Measurements from ENCODE around the gene COBL. TPM values are rescaled to one million over a fixed set of nuclear protein-coding genes. Genes with fewer than 3 reads are reported as not detected.

The COBL gene
- polyA plus RNA-seq, 1 donor, result 117 TPM

DNA sequence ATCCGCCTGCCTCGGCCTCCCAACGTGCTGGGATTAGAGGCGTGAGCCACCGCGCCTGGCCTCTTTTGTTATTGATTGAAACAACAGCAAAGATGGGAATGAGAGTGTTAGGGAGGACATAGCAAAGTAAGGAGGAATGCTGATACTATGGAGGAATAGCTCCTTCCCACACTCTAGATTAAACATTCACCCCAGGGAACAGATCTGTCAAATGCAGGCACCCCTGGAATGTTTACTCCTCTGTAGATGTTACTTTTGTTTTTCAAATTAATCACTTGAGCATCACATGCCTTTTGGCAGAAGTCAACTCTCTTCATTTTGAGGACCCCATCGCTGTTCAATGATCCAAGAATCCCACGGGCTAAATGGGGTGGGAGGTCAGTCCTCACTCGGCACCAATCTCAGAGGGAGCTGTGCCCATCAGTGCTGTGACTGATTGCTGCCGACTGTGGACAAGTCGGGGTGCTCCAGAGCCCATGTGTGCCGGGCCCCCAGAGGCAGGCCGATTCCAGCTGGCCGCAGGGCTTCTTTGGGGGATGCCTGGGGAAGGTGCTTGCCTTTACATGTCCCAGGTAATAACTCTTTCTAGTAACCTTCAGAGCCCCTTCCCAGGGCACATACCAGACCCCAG lies 10.2 kb upstream of the COBL start:
- no peak for DNase-seq (ENCODE audit: low read depth)

DNA sequence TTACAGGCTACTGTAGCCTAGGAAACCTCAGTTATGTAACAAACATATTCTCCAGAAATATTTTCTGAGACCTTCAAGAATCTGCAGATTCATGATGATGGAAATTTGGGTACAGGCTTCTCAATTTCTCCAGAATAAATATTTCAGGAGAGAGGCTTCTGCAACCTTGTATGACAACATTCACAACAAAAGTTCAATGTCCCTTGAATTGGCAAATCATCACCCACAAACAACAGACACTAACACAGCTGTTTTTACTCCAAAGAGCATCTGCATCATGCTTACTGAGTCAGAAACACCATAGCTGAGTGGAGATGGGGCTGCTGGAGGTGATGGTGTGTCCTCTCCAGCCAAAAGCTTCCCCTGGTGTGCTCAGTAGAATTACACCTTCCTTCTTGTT lies 9.3 kb upstream of the COBL start:
- no peak for DNase-seq (ENCODE audit: low read depth)

DNA sequence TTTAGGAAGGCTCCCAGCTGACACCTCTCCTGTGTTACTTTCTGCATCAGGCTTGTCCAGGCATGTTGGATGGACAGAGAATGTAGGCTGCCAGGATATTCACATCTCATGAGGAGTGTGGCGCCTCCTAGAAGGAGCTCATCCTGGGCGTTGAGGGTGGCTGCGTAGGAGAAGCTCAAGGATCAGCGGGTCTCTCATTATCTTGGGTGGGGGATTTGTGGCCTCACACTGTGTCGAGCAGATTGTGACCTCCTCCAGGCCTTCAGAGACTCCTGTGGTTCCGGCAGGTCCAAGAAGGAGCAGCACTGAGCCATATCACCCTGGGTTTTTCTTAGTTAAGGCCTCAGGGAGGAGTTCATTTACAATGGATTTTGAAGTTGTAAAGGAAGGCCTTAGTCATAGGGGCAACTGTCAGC lies 8.7 kb upstream of the COBL start:
- no peak for DNase-seq (ENCODE audit: low read depth)

DNA sequence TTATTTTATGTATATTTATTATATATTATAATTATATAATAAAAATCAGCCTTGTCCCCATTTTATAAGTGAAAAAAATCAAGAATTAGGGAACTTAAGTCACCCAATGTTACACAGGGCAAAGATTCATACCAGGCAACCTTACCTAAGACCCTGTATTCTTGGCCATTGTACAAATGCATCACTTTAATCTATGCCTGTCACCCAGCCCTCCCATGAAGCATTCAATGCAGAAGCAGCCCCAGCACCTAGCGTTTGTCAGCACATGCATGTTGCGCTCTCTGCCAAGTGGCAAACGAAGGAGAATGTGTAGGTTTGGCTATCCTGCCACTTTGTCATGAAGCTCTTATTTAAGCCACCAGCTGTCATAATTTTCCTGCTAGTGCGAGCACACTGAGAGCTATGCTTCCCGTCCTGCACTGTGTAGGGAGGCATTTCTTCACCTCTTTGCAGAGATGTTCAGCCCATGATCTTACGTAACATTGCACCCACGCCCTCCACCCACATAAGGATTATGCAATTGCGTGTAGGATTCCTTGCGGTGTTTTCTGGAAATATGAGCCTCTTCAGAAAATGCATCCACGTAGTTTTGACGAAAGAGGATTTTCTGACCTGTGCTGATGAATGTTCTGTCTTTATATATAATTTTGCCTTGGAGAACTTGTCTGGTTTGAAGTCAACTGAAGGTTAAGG lies 7.7 kb upstream of the COBL start:
- DNase-seq (ENCODE audit: low read depth), result no peak

DNA sequence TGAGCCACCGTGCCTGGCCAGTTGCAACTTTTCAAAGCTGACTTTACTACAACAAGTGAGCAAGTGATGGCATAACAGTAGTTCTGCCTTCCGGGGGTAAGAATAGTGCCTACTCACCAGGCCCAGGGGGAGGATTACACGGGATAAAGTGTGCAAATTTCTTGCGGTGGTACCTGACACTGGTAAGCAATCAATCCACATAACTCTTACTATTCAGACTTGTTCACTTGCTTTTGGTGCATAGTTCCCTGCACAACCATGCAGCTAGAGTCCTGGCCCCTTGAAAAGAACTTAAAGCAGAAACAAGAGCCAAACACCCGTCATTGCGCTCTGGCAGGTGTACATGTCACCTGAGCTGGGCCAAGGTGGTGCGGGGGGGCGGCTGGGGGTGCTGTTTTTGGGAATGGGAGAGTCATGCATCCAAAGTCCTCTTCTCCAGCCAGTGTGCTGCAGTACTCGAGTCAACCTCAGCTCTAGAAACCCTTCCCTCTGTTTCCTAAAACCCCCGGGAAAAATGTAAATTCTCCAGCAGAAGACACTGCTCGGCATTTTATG lies 5.4 kb upstream of the COBL start:
- no peak for DNase-seq (ENCODE audit: low read depth)

DNA sequence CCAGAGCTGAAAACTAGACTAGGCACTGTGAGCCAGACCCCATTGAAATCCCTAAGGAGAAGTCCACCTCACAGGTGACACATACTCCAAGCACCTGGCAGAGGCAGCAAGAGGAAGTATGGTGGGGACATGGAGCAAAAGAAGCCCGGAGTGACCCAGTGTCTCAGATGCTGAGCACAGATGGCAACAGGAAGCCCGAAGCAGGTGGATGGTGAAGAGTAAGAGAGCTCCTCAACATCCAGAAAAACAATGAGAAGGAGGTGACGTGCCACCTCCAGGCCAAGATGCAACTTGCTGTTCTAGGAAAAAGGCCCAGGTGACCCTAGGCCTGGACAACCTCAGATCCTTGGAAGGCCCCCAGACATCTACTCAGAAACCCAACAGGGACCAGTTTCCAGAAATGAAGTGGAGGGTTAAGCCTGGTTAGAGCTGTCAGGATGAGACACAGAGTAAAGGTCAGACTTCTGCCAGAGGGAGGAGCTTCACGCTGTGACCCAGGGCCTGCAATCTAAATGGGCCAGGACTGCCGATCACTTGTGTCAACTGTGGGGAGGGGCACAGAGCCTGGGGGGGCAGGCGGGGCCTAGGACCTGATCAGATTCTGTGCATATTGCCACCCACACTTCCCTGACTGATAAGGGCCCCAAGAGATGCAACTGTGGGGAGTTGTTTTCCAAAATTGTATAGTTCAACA lies 2.4 kb upstream of the COBL start:
- no peak for DNase-seq (ENCODE audit: low read depth)

- DNase-seq (ENCODE audit: low read depth), result no peak
Observed at GRCh38 chr7:51318001-51318400, 1.4 kb upstream of the COBL start.

DNA sequence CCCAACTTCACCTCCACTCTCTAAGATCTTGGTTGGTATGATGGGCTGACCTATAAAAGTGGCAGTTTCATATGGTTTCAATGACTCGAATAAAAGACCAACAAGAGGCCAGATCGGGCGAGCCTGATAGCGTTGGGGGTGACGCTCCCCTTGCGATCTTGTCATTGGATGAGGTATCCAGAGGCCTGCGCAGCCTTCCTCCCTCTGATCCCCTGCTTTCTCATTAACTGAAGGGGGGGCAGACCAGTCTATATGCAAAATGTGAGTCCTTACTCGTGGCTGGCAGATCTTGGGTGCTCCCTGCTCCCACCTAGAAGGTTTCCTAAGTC lies 937 bp upstream of the COBL start:
- DNase-seq (ENCODE audit: low read depth), result no peak

- no peak for DNase-seq (ENCODE audit: low read depth)
Observed at GRCh38 chr7:51316262-51316665, 345 bp downstream of the COBL start.

GRCh38 chr7:51315393-51316261 lies 982 bp downstream of the COBL start:
- no peak for DNase-seq (ENCODE audit: low read depth)

DNA sequence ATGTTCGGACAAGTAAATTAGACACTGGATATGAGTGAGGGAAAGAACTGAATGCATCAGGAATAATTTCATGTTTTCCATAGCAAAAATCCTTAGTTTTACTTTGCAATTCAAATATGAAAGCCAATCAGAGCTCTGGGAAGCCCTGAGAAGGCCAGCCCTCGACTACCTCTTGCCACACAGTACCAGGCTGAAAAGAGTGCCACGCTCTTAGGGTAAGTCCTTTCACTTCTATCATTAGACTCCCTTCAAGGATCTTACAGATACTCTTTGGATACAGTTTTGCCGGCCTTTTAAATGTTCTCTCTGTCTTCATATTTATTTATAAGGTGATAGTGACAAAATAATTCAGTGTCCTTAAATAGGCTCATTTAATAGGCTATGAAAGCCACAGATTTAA lies 1.9 kb downstream of the COBL start:
- DNase-seq (ENCODE audit: low read depth), result no peak

DNA sequence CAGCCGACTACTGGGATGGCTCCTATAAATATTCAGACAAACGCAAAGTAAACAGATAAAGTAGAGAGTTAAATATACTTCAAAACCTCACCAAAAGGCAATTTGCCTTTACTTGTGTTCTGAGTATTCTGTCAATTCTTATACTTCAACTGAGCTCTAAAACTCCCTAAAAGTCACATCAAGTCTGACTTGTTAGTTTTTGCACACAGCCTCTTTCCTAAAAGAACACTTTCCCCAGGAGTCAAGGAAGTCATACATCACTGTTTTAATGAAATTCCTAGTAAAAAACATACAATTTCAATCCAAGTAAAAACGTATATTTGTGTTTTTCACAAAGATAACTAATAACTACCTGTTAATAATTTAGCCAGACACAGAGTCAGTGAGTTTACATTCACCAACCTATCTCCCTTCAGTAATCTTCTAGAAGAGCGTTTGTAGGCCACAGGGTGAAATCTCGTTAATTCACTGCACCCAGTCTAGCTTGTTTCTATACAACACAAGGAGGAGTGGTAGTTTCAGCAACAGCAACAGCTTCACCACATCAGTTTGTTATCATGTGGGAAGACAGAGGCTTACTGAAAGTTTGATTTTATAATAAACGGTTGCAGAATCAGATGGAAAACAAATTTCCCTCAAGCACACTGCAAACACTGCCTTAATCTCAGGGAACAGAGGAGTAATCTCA lies 2.7 kb downstream of the COBL start:
- DNase-seq (ENCODE audit: low read depth), result no peak

DNA sequence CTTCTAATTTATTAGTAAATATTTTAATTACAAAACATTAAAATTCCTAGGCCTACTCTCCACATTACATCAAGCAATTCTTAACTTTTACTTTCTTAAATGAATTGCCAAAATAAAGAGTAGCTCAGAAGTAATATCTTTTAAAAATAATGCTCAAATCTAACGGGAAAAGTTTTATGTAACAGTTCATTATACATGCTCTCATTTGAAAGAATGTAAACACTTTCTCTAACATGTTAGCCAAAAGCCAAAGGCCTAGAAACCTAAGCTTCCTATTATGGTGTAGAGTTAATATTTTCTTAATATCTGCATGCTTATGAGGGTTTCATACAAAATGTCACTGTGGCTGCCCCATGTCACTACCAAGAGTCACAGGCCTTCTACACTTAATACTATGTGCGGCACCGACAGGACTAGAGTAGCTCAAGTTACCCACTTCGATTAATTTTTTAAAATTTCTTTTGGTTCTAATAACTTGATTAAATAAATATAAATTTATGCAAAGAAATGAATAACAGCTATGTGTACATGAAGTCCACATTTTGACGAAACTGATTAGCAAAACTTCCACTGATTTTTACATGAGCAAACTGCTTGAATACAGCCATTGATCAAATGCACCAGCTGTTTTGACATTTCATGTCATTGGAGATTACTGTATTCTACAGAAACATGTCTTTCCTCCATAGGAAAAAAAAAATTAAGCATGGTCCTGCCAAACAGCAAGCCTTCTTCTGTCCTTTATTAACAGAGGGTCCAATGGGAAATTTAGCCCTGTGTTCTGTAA lies 3.5 kb downstream of the COBL start:
- DNase-seq (ENCODE audit: low read depth), result no peak

DNA sequence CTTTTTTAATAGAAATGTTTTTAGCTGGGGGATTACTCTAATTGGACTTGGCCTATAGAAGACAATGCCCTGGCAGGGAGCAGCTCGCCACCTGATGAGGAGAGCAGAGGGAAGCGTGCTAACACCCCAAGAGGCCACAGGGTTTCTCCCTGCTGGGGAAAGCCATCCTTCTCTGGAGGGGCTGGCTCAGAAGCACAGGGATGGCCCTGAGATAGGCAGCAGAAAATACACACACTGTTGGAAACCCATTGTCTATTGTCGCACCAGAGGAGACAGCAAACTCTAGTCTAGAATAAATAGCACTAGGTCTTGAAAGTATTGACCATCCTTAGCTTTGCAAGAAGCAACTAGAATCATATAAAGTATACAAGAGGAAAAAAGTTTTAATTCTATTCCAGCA lies 5.4 kb downstream of the COBL start:
- DNase-seq (ENCODE audit: low read depth), result no peak

GRCh38 chr7:51310131-51310583 lies 6.5 kb downstream of the COBL start:
- DNase-seq (ENCODE audit: low read depth), result no peak

DNA sequence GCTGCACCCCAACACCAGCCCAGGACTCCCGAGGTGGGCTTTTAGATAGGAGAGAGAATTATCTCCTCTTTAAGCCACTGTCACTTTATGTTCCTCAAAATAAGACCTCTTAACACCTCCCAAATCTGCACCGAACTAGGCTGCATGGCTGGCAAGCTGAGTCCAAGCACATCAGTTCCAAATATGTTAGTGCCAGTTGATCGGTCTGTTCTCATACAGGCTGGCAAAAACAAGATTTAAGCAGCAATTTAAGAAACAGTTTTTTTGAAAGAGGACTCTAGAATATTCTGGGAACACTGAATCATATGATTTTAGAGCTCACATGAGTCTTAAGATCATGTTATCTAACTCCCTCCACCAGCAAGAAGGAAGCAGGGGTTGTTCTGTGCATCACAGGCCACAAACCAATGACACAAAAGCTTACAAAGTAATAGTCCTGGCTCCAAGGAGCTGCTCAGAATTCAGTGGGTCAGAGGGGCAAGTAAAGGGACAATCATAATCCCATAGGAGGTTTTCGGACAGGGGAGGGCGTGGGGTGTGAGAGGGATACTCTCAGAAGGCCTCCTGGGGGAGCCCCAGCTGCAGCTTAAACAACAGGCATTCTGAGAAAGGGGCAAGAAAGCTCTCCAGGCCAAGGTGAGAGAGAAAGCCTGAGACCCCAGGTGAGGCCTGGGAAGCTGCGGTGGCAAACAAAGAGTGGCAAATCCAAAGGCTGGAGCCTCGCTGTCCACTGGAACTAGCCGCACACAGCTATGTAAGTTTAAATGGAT lies 7.1 kb downstream of the COBL start:
- no peak for DNase-seq (ENCODE audit: low read depth)

- DNase-seq (ENCODE audit: low read depth), result no peak
Observed at GRCh38 chr7:51308696-51309095, 7.9 kb downstream of the COBL start.

DNA sequence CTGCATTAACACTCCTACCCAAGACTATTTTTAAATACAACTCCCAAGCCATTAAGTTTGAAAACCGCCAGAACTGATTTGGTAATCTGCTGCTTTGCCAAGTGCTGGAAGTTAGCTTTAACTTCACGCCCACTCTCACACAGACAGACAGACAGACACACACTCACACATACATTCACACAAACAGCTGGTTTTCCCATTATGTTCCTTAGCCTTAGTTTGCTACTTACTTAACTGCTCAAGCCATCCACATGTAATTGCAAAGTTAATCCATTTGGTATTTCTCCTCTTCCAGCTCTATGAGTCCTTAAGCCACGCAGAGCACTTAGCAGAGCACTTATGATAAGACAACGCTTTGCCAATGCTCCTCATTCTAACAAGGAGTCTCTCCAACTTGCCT lies 8.3 kb downstream of the COBL start:
- no peak for DNase-seq (ENCODE audit: low read depth)

- DNase-seq (ENCODE audit: low read depth), result no peak
Observed at GRCh38 chr7:51307651-51308210, 8.9 kb downstream of the COBL start.

Data from forelimb muscle (tissue), 1 donor.